HG03045 (cell line): ENCODE results near the gene PCDHGC3.

ENCODE experiments used
- ATAC-seq: cut with Tn5 transposase; IDR thresholded peaks from one replicate; pipeline ENCODE4 v1.9.1; 2021; ENCODE audit warnings: mild to moderate bottlenecking, moderate library complexity; ENCODE audit not compliant: unreplicated experiment

Gene PCDHGC3

GRCh38 chr5:141484641-141485311 is 9.0 kb downstream of the PCDHGC3 start, which contains the start of gene PCDHGC4:
Gene PCDHGC4, plus strand, starts transcription at chr5:141485030. Its CDS starts 144 bp downstream, at chr5:141485174.
- no peak for ATAC-seq

- no peak for ATAC-seq
Measured at GRCh38 chr5:141485321-141486055, 9.7 kb downstream of the PCDHGC3 start.

DNA sequence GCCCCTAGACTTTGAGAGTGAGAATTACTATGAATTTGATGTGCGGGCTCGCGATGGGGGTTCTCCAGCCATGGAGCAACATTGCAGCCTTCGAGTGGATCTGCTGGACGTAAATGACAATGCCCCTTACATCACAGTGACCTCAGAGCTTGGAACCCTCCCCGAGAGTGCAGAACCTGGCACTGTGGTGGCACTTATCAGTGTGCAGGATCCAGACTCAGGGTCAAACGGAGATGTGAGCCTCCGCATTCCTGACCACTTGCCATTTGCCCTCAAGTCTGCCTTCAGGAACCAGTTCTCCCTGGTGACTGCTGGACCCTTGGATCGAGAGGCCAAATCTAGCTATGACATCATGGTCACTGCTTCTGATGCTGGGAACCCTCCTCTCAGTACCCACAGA is 10.3 kb downstream of the PCDHGC3 start:
- ATAC-seq: no peak

DNA sequence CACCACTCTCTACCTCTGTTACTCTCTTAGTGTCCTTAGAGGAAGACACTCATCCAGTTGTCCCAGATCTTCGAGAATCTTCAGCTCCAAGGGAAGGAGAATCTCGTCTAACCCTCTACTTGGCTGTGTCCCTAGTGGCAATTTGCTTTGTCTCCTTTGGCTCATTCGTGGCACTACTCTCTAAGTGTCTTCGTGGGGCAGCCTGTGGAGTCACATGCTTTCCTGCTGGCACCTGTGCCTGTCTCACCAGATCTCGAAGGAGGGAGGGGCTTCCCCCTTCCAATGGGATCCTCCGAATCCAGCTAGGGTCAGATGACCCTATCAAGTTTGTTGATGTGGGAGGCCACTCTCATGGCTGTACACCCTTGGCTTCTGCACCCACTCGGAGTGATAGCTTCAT is 11.4 kb downstream of the PCDHGC3 start:
- no peak for ATAC-seq

- no peak for ATAC-seq
Measured at GRCh38 chr5:141488591-141489561, 13.1 kb downstream of the PCDHGC3 start, which contains the start of gene PCDHGC5. Gene PCDHGC5, plus strand, starts transcription at chr5:141489081. Its CDS starts 160 bp downstream, at chr5:141489241.

GRCh38 chr5:141489841-141490240 is 14.1 kb downstream of the PCDHGC3 start:
- no peak for ATAC-seq

DNA sequence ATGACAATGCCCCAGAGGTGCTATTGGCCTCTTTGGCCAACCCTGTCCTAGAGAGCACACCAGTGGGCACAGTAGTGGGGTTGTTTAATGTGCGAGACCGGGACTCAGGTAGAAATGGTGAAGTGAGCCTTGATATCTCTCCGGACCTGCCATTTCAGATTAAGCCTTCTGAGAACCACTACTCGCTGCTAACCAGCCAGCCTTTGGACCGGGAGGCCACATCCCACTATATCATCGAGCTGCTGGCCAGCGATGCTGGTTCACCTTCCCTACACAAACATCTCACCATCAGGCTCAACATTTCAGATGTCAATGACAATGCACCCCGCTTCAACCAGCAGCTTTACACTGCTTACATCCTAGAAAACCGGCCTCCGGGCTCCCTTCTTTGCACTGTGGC is 14.5 kb downstream of the PCDHGC3 start:
- ATAC-seq: no peak

DNA sequence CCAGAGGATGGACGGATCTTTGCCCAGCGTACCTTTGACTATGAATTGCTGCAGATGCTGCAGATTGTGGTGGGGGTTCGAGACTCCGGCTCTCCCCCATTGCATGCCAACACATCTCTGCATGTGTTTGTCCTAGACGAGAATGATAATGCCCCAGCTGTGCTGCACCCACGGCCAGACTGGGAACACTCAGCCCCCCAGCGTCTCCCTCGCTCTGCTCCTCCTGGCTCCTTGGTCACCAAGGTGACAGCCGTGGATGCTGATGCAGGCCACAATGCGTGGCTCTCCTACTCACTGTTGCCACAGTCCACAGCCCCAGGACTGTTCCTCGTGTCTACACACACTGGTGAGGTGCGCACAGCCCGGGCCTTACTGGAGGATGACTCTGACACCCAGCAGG is 15.0 kb downstream of the PCDHGC3 start:
- no peak for ATAC-seq

DNA sequence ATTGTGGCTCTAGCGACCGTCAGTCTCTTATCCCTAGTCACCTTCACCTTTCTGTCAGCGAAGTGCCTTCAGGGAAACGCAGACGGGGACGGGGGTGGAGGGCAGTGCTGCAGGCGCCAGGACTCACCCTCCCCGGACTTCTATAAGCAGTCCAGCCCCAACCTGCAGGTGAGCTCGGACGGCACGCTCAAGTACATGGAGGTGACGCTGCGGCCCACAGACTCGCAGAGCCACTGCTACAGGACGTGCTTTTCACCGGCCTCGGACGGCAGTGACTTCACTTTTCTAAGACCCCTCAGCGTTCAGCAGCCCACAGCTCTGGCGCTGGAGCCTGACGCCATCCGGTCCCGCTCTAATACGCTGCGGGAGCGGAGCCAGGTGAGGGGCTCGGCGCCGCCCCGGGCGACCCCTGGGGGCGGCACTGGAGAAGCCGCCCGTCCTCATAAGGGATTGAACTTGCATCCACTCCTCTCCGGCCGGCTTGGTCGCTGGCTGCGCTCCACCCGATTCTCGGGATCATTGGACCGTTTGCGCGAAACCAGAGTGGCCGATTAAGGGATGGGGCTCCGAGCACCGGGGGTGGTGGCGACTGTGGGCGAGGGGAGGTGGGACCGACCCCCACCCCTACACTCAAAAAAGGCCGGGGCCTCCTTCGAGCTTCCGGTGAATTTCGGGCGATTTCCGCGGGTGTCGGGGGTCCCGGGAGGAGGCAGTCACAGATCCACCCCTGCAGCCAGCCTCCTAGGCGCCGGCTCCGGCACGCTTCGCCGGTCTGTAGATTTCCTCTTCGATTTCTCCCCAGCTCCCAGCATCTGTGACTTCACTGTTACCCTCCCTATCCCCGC is 15.8 kb downstream of the PCDHGC3 start:
- no peak for ATAC-seq

GRCh38 chr5:141492168-141492885 is 16.6 kb downstream of the PCDHGC3 start:
- no peak for ATAC-seq

DNA sequence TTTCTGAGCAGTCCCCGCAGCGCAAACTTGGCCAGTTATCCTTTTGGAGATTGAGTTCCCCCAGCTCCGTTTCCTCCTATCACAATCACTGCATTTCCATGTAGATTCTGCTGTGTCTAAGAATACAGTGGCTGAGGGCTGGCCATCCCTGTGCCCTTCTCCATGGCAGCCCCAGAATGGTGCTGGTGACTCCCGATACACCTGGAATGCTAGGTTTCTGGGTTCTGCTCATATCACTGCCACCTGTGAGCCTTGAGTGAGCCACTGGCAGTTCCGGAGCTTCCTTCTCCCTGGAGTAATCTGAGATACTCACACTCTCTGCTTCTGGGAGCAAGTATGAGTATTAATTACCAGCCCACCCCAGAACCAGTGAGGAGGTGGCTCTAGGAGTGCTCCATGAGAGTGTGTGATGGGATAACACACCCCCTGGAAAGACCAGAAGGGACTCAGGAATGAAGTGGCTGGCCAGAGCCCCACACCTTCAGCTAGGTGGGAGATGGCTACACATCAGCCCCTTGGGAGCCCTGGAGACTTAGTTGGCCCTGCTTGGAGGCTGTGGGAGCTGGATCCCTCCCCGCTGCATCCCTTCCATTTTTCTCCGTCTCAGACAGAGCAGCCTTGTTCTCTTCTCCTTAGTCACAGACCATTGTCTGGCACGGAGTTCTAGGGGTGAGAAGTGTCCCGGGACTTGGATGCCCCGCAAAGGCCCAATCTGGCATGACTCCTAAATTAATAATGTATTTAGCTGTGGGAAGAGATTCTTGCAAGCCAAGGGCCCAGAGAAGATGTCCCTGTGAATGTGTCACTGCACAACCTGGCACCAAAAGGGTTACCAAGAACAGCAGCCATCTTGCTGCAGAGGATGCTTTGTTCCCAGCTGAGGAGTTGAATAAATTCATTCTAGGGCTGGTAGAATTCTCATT is 18.0 kb downstream of the PCDHGC3 start:
- ATAC-seq: no peak

DNA sequence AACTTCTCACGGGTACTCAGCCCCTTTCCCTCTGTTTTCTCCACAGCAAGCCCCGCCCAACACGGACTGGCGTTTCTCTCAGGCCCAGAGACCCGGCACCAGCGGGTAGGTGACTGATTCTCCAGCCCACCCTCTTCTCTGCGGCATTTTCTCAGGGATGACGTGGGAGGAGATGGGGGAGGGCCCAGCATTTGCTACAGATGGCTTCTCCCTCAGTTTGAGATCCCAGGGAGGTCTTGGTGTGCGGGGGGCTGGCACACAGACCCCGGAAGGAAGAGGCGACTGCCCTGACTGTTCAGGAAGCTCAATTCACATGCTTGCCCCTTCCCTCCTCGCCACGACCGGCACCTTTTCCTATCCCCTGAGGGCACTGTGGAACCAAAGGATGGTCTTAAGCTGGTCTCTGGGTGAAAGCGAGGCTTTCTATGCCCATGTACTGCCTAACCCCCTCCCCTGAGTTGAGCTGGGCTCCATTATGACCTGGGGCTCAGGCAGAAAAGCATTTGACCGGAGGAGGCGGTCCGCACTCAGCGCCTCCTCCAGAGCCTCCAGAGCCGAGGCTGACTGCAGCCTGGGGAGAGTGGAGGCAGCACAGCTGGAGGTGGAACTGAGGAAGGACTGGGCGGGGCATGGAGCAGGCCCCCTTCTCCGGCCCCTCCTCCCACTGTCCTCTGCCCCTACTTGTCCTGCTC is 19.1 kb downstream of the PCDHGC3 start:
- ATAC-seq: no peak

DNA sequence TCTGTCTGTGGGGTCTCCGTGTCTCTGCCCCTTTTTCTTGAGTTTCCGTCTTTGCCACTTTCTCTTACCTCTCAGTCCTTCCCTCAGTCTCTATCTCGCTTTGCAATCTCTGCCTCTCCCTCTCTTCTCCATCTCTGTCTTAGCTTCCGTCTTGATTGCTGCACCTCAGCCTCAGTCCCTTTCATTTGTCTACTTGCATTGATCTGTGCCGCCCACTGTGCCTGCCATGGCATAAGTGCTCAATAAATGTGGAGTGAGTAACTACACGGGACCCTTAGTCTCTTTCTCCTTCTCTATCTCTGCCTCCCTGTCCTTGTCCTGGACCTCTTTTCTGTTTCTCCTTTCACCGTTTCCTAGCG is 19.7 kb downstream of the PCDHGC3 start:
- ATAC-seq: no peak

GRCh38 chr5:141496038-141496437 is 20.3 kb downstream of the PCDHGC3 start:
- ATAC-seq: no peak

GRCh38 chr5:141501761-141502160 is 26.0 kb downstream of the PCDHGC3 start:
- ATAC-seq: no peak

- no peak for ATAC-seq
Measured at GRCh38 chr5:141503681-141504080, 27.9 kb downstream of the PCDHGC3 start.

GRCh38 chr5:141504216-141504615 is 28.4 kb downstream of the PCDHGC3 start:
- no peak for ATAC-seq
